ENCODE results near the gene SIVA1. TPM values are rescaled to one million over a fixed set of nuclear protein-coding genes. Genes with fewer than 3 reads are reported as not detected.

SIVA1 gene
- total and polyA plus RNA-seq, 2 of the 8 experiments (the other 6 are each of a cell fraction or from before 2014, with no cell fraction given), result 123 to 589 TPM

- TF ChIP-seq CHD7 (IDR thresholded peaks at IDR 0.05; ENCODE audit: insufficient replicate concordance, low read length), result no peak
- no peak for TF ChIP-seq ZNF274 (IDR thresholded peaks at IDR 0.05; ENCODE audit: borderline replicate concordance, extremely low read depth, low read length)
- no peak for TF ChIP-seq POLR2AphosphoS5 (IDR thresholded peaks at IDR 0.05; ENCODE audit: low read depth, low read length)
- no peak for TF ChIP-seq SUZ12 (IDR thresholded peaks at IDR 0.05; ENCODE audit: low read length)
- TF ChIP-seq BCL11A (IDR thresholded peaks at IDR 0.05; ENCODE audit: low read depth in 2 of 2, low read length in 2 of 2), result no peak
- no peak for TF ChIP-seq CTBP2 (IDR thresholded peaks at IDR 0.05; ENCODE audit: borderline replicate concordance, insufficient read depth, insufficient read length, low read length)
- no peak for TF ChIP-seq YY1 (IDR thresholded peaks at IDR 0.05; ENCODE audit: low read depth, low read length)
- no peak for TF ChIP-seq RAD21 (IDR thresholded peaks at IDR 0.05 in 1 of 2, conservative IDR thresholded peaks at IDR 0.05 in 1 of 2; ENCODE audit: low read depth in 2 of 2, low read length in 2 of 2)
These were observed 33.6 kb upstream of the SIVA1 start (continued) for GRCh38 chr14:104719343-104719742.
